NK-92 treated with Interleukin-12 subunit alpha and Interleukin-12 subunit beta, amount 100 ng/mL, for 24 hours (cell line): ENCODE measurements around the gene OR51B6.
"Not testable (repeated sequence)": the region's sequence is repeated elsewhere in the genome, so short reads cannot be mapped to it uniquely, and the experiment has no call there.

Experiments
- DNase-seq: peaks from one replicate; lab custom pipeline; 2025; lab: John Stamatoyannopoulos, UW

The OR51B6 gene

GRCh38 chr11:5366365-5366764 is 15.1 kb downstream of the OR51B6 start:
- not testable (repeated sequence) for DNase-seq

DNA sequence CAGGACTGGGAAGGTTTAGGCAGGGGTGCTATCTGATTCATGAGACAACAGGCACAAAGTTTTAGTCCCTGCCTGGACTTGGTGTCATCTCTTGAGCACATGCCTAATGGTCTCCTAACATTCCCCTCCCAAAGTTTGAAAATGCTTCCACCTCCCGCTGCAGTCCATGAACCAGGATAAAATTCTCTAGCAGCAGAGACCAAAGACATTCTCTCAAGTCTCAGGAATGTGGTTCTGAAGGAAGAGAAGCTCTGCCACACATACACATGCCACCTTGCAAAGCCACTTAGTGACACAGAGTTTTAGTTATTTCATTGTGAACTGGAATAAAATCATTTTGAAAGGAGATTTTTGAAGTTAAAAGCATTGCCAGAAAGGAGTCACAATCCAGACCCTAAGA is 15.5 kb downstream of the OR51B6 start:
- DNase-seq, result no peak

DNA sequence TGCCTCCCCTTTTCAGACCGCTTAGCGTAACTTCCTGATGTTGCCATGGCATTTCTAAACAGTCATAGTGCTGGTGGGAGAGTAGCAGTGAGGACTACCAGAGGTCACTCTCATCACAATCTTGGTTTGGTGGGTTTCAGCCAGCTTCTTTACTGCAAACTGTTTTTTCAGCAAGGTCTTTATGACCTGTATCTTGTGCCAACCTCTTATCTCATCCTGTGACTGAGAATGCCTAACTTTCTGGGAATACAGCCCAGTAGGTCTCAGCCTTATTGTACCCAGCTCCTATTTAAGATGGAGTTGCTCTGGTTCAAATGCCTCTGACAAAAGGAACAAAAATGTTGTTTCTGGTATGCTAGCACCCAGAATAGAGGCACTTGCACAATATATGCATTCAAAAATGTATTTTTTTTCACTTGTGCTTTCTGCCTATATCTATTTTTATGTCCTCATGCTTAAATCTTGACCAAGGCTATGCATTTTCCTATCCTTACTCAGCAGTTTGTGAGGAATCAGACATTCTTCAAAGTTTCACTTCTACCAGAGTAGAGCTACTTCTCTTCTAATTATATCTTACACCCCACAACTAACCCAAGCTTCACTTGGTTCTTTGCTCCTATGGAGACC is 16.3 kb downstream of the OR51B6 start:
- DNase-seq, result no peak

DNA sequence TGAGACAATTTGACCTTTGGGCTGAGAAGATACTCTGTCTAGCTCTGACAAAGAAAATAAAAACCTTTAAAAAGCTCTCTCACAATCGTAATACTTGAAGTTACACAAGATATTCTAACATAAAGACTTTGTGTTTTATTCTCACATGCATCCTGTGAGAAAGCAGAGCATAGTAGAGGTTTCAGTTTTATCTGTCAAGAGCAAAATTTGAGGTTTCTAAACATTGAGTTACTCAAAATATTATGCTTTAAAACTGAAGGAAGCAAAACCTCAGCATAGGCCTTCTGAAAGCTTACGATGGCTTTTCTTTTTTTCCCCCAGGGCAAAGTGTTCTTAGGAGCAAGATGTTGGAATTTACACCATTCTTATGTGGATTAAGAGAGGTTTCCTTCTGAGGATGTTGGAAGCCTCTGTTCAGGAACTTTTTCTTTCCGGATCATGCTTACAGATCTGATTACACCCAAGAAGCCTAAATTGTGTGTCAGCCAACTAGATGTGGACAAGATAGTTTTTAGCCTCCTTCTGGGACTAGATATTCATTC is 17.3 kb downstream of the OR51B6 start:
- no peak for DNase-seq

- no peak for DNase-seq
Measured at GRCh38 chr11:5369789-5370188, 18.5 kb downstream of the OR51B6 start.

DNA sequence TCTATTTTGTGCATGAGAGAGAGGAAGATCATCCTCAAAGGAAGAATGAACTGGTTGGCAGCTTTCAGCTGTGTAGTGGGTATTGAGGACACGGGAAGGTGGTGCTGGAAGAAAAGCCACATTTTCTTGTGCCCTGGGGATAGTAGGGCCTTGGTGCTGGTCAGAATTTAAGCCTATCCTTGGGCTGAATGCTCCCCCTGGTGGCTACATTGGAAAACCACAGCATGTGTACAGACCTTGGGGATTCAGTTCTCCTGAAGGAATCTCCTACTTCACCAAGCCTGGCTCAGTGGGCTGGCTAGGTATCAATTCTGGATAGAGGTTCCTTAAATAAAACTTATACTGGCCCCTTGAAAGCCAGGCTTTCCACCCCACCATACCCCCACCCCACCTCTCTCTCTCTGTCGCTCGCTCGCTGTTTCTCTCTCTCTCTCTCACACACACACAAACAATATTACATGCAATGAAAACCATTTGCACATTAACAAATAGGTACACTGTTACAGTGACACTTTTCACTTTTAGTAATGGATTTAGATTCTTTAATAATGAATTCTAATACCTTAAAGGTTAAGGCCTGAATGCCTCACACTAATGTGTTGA is 29.5 kb downstream of the OR51B6 start:
- DNase-seq, result peak; percentile 5

DNA sequence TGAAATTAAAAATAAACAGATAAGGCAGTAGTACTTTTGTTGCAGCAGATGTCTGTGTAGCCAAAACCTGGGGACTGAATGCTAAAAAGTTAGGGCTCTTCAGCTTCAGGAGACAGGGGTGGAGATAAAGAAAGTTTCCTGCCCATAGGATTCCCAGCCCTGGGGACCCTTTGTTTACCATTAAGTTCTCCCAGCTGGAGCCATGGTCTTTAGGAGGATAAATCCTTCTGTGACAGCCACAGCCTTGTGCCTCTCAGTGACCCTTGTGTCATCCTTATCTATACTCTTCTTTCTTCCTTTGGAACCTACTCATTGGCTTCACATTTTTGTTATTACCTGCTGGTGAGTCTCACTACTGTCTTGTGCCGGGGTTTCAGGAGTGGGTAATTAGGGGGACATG is 32.3 kb downstream of the OR51B6 start, which contains the start of gene OR51M1:
TSS of gene OR51M1 (plus strand) at position 237 of the 400 bp plus-strand sequence. CDS start 5,587 bp downstream, outside the sequence.
- no peak for DNase-seq

- no peak for DNase-seq
Measured at GRCh38 chr11:5384335-5384734, 33.0 kb downstream of the OR51B6 start.

DNA sequence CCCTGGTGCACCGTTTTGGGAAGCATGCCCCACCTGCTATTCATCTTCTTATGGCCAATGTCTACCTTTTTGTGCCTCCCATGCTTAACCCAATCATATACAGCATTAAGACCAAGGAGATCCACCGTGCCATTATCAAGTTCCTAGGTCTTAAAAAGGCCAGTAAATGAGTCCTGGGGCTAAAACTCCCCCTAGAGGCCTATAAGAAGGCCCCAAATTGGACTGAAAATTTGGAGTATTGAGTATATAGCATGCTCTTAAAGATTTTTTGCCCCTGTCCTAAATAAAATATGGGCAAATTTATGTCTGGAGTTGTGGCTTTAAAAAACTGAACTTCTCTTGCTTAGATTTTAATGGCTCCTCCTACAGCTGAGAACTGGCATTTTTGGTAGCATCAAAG is 38.9 kb downstream of the OR51B6 start:
- DNase-seq, result no peak

- no peak for DNase-seq
Measured at GRCh38 chr11:5394091-5394490, 42.8 kb downstream of the OR51B6 start.

DNA sequence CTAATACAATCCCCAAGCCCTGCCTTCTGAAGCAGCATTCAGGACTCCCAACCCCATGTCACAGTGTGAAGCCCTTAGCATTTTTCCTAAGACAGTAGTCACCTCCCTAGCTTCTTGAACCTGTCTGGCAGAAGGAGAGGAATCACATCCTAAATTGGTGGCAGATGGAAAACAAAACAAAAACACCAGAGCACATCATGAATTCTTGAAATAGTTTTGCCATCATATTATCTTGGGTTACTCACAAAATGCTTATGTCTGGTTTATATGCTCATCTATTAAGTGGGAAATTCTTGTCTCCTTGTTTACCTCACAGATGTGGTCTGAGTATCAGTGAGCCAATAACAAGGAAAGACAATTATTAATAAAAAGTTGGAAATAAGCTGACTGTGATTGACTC is 47.6 kb downstream of the OR51B6 start:
- no peak for DNase-seq
